ENCODE results near the gene FBXL7. TPM values are rescaled to one million over a fixed set of nuclear protein-coding genes. Genes with fewer than 3 reads are reported as not detected.

FBXL7 gene
- total and polyA plus RNA-seq, 8 donors: 0.35 to 2.4 (median 1.2) TPM

- H3K4me1 ChIP-seq: no peaks in the 10 kb centered on the region
- H3K4me3 ChIP-seq: no peak overlapping the region
- no peaks in the 10 kb centered on the region for H3K9me3 ChIP-seq
- WGBS, 2 donors: 47 to 49% methylated on average over 4 of the region's 4 CpGs
- no peak for ATAC-seq
- FAIRE-seq: no peak
- H3K27me3 ChIP-seq: no peaks in the 10 kb centered on the region
- TF ChIP-seq CTCF (IDR thresholded peaks at IDR 0.05): no peak
- H3K36me3 ChIP-seq: no peaks in the 10 kb centered on the region
- DNase-seq: no peak
- H3K27ac ChIP-seq: no peak overlapping the region
- intact Hi-C loops (cut with DNase I): no loop called here
Measured at GRCh38 chr5:15600035-15600434, 100.1 kb downstream of the FBXL7 start.

GRCh38 chr5:15601274-15601673, 101.3 kb downstream of the FBXL7 start:
- Histone ChIP-seq H3K4me1 (no peaks in the 10 kb centered on the region), H3K27ac (no peak overlapping the region), H3K36me3 (no peaks in the 10 kb centered on the region), H3K4me3 (no peak overlapping the region), H3K27me3 (no peaks in the 10 kb centered on the region), H3K9me3 (no peaks in the 10 kb centered on the region)
- TF ChIP-seq CTCF (IDR thresholded peaks at IDR 0.05): no peak
- 53 to 65% methylated on average over 4 of the region's 4 CpGs for WGBS, 2 donors
- FAIRE-seq: no peak
- no peak for DNase-seq
- ATAC-seq: no peak
- intact Hi-C loops (cut with DNase I): no loop called here

- no peaks in the 10 kb centered on the region for H3K4me1 ChIP-seq
- DNase-seq: no peak
- H3K9me3 ChIP-seq: no peaks in the 10 kb centered on the region
- no peaks in the 10 kb centered on the region for H3K36me3 ChIP-seq
- intact Hi-C loops (cut with DNase I): no loop called here
- FAIRE-seq: no peak
- no peak overlapping the region for H3K4me3 ChIP-seq
- 62 to 80% methylated on average over 2 of the region's 2 CpGs for WGBS, 2 donors
- no peaks in the 10 kb centered on the region for H3K27me3 ChIP-seq
- ATAC-seq: no peak
- no peak overlapping the region for H3K27ac ChIP-seq
- TF ChIP-seq CTCF (IDR thresholded peaks at IDR 0.05): no peak
Measured at GRCh38 chr5:15601853-15602252, 101.9 kb downstream of the FBXL7 start.

DNA sequence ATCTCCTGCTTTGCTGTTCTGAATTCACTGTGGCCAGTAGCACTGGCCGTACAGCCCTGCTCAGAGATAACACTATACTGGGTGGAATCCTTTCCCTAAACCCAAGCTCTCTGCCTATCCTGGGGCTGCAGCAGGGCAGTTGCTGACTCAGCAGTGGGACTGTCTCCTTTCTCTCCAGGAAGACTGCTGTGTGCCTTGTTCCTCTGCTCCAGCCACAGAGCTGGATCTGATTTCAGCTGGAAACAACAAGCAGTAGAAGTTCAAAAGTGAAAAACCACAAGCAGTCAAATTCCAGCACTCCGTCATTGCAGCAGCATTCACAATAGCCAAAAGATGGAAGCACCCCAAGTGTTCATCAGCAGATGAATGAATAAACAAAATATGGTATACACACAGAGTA, 105.0 kb downstream of the FBXL7 start:
- ATAC-seq (no peak), DNase-seq (no peak), FAIRE-seq (no peak)
- Histone ChIP-seq H3K4me1 (no peaks in the 10 kb centered on the region), H3K27ac (no peak overlapping the region), H3K9me3 (no peaks in the 10 kb centered on the region), H3K36me3 (no peaks in the 10 kb centered on the region), H3K27me3 (no peaks in the 10 kb centered on the region), H3K4me3 (no peak overlapping the region)
- WGBS, 2 donors: 79 to 85% methylated on average over 2 of the region's 2 CpGs
- intact Hi-C loops (cut with DNase I): no loop called here
- no peak for TF ChIP-seq CTCF (IDR thresholded peaks at IDR 0.05)

- no peak overlapping the region for H3K27ac ChIP-seq
- DNase-seq (no peak), FAIRE-seq (no peak), ATAC-seq (no peak)
- 71 to 81% methylated on average over 8 of the region's 8 CpGs for WGBS, 2 donors
- intact Hi-C loops (cut with DNase I): no loop called here
- TF ChIP-seq CTCF (IDR thresholded peaks at IDR 0.05): no peak
- no peaks in the 10 kb centered on the region for H3K9me3 ChIP-seq
- H3K4me1 ChIP-seq: no peaks in the 10 kb centered on the region
- H3K4me3 ChIP-seq: no peak overlapping the region
- no peaks in the 10 kb centered on the region for H3K36me3 ChIP-seq
- no peaks in the 10 kb centered on the region for H3K27me3 ChIP-seq
Measured at GRCh38 chr5:15606197-15606596, 106.2 kb downstream of the FBXL7 start.
